Midbrain (tissue), 1 donor: ENCODE results near the gene IGSF9B.
"Not testable (repeated sequence)": the region's sequence is repeated elsewhere in the genome, so short reads cannot be mapped to it uniquely, and the experiment has no call there.

Experiments
- DNase-seq: peaks from one replicate; lab custom pipeline; 2025; lab: John Stamatoyannopoulos, UW

IGSF9B gene, protein sequence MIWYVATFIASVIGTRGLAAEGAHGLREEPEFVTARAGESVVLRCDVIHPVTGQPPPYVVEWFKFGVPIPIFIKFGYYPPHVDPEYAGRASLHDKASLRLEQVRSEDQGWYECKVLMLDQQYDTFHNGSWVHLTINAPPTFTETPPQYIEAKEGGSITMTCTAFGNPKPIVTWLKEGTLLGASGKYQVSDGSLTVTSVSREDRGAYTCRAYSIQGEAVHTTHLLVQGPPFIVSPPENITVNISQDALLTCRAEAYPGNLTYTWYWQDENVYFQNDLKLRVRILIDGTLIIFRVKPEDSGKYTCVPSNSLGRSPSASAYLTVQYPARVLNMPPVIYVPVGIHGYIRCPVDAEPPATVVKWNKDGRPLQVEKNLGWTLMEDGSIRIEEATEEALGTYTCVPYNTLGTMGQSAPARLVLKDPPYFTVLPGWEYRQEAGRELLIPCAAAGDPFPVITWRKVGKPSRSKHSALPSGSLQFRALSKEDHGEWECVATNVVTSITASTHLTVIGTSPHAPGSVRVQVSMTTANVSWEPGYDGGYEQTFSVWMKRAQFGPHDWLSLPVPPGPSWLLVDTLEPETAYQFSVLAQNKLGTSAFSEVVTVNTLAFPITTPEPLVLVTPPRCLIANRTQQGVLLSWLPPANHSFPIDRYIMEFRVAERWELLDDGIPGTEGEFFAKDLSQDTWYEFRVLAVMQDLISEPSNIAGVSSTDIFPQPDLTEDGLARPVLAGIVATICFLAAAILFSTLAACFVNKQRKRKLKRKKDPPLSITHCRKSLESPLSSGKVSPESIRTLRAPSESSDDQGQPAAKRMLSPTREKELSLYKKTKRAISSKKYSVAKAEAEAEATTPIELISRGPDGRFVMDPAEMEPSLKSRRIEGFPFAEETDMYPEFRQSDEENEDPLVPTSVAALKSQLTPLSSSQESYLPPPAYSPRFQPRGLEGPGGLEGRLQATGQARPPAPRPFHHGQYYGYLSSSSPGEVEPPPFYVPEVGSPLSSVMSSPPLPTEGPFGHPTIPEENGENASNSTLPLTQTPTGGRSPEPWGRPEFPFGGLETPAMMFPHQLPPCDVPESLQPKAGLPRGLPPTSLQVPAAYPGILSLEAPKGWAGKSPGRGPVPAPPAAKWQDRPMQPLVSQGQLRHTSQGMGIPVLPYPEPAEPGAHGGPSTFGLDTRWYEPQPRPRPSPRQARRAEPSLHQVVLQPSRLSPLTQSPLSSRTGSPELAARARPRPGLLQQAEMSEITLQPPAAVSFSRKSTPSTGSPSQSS (N-terminal part only)

DNA sequence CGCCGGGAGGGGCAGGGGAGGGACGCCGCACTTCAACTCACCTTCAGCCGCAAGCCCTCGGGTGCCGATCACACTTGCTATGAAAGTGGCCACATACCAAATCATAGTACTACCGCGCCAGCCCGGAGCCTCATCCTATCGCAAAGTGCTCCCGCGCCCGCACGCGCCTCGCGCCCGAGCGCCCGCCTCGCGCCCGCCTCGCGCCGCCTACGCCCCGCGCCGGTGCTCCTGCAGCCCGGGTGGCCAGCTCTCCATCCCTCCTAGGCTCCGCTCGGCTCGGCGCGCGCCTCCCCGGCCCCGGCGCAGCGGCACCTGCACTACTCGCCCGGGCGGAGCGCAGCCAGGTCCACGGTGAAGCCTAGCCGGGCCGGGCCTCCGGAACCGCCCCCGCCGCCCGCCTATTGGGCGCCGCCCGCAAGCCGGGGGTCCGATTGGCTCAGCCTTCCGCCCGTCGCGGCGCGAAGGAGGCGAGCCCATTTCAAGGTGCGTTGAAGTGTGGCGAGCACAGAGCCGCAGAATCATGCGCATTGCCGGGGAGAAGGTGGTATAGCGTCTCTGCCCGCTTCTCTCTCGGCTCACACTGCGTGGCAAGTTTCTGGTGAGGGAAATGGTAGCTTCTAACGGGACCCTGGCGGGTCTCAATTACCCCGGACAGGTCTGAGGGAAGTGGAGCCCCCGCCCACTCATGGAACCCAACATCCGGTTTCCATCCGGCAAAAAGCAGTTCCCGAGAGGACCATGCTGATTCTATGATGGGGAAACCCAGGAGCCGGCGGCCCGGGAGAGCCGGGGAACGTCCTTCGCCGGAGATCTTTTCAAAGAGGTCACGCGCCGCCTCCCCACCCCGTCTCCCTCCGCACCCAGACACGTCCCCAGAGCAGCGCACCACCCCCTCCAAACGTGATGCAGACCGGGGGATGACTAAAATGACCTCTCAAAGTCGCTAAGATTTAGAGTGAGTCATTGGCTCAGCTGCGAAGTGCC is at the start of gene IGSF9B:
IGSF9B (minus strand) TSS at position 319 of the 984 bp plus-strand sequence; CDS start at position 105, 214 bp downstream.
- DNase-seq: peak; percentile 86

DNA sequence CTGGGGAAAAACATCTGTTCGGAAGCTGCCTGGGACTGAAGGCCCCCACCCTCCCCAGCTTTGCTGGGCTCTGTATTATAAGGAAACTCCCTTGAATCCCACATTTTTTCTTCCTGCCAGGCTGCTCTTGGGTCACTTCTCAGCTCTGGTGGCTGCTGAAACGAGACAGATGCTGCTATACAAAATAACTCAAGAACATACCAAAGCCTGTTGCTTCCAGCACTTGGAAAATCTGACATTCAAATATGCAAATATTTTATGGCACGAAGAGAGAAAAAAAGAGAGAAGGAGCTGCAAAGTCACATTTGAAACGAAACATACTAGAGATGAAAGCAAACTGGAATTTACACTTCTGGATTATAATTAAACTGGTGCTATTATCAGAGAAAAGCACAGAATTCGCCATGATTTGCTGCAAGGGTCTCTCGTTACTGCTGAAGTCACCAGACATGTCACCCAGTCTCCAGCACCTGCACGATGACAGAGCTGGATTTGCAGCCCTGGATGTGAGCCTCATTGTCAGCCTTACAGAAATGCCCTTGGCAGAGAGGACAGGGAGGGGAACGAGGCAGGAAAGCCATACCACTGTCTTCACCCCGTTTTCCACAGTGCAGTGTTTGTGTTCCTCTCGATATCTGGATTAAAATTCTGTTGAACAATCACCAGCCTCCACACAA is 47.9 kb upstream of the IGSF9B start:
- no peak for DNase-seq

DNA sequence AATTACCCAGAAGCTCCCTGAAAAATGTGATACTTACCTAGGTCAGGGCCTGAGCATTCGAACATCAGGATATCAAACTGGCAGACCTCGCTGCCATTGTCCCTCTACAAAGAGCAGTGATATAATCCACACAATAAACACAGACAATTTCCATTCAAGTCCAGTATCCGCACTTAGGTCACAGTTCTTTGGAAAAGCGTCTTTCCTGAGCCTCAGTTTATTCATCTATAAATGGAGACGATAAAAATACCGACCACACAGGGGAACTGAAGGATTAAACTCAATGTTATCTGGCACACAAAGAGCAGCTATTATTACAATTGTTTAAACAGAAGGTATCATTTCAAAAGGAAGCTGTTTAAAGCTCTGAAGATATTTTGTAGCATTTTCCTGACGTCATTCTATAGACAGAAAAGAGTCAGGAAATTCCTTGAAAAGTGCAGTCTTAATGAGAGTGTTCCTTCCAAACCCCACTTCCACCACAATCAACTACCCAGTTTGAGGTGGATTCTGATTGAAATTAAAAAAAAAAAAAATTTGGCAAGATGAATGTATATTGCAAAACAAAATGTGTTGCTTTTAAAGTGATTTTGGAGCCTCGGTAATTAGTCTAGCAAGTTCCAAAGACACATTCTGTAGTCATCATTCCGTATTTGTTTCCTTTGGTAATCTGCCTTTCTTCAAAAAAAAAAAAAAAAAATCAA is 47.2 kb upstream of the IGSF9B start:
- DNase-seq: no peak

DNA sequence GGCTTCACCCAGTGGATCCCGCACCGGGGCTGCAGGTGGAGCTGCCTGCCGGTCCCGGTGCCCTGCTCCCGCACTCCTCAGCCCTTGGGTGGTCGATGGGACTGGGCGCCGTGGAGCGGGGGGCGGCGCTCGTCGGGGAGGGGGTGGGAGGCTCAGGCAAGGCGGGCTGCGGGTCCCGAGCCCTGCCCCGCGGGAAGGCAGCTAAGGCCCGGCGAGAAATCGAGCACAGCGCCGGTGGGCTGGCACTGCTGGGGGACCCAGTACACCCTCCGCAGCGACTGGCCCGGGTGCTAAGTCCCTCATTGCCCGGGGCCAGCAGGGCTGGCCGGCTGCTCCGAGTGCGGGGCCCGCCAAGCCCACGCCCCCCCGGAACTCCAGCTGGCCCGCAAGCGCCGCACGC is 46.1 kb upstream of the IGSF9B start:
- not testable (repeated sequence) for DNase-seq

DNA sequence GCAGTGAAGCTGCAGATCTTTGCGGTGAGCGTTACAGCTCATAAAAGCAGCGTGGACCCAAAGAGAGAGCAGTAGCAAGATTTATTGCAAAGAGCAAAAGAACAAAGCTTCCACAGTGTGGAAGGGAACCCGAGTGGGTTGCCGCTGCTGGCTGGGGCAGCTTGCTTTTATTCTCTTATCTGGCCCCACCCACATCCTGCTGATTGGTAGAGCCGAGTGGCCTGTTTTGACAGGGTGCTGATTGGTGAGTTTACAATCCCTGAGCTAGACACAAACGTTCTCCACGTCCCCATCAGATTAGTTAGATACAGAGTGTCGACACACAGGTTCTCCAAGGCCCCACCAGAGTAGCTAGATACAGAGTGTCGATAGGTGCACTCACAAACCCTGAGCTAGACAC is 45.6 kb upstream of the IGSF9B start:
- not testable (repeated sequence) for DNase-seq

DNA sequence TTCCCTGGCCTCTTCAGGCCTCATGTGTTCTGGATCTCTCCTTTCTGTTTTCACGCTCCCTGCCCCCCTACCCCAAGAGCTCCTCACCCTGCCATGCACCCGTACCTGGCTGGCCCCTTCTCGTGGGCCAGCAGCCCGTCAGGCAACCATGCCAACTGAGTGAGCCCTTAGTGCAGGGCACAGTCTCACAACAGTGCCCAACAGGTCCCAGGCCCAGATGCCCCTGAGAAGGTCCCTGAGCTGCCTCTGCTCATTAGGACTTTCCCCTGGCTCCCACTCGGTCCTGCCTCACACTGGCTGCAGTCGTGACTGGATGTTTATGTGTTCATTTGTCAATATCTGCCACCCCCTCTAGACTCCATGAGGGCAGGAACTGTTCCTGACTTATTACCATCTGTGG is 44.8 kb upstream of the IGSF9B start:
- DNase-seq: no peak

DNA sequence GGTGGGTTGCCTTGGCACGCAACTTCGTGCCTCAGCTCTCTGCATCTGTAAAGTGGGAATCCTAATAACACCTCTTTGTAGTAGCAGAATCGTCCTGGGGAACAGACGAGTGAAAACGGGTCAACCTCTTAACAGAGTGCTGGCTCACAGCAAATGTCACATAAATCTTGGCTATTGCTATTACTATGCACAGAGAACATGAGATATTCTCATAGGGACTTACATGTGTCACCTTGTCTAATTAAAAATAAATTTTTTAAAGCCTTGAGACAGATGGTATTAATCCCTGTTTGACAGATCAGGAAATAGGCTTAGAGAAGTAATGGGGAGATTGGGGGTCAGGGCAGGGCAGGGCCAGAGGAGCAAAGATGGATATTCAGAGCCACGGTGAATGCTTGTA is 44.3 kb upstream of the IGSF9B start:
- no peak for DNase-seq

DNA sequence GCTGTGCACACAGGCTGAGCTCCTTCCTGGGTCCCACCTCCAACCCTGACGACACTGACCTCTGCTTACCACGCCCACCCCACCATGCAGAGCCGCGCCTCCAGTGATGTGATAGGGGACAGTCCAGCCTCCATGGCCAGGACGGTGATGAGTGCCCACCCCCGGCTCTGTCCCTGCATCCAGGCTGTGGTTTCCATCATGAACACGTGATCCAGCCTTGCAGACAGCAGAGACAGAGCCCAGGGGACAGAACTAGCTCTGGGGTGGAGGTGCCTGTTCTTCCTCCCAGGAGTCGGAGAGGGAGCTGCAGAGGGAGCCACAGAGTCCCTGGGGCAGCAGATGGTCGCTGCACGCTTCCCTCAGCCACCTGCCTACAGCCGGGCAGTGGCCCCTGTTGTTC is 42.6 kb upstream of the IGSF9B start:
- no peak for DNase-seq

DNA sequence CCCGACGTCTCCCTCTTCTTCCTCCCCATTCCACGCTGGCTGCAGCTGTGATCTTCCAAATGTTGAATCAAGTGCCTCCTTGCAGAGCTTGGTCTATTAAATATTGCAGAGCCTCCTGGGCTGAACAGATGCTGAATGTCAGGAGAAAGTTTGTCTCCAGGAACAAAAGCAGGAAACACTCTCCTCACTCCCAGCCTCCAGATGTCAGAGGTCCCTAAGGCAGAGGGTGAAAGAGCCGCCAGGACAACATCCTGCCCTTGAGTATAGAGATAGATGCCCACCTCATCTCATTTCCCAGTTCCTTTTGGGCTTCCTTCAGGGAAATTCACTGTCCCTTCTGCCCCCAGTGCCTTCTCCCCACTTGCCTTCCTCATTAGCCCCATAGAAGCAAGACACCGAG is 40.8 kb upstream of the IGSF9B start:
- no peak for DNase-seq

DNA sequence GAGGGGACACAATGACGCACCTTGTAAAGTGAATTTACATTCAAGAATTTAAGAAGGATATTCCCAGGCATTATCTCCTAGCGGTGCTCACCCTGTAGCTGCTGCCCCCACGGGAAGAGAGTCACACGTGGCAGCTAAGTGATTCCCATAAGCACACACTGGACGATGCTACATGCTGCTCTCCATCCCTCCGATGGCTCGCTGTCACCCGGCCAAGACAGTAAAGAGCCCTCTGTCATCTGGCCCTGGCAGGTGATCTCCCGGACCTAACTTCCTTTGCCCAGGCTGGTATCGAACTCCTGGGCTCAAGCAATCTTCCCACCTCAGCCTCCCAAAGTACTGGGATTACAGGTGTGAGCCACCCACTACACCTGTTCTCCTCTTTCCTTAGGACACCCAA is 39.9 kb upstream of the IGSF9B start:
- DNase-seq: no peak

DNA sequence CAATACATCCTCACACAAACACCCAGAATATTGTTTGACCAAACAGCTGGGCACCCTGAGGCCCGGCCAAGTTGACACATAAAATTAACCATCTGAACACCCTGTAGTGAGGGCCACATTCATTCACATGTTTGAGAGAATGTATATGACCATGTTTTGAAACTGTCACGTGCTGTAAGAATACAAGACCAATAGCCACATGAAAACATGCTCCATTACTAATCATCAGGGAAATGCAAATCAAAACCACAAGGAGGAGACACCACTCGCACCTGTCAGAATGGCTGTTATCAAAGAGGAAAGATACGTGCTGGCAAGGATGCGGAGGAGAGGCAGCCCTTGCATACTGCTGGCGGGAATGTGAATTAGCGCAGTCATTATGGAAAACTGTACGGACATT is 38.3 kb upstream of the IGSF9B start:
- DNase-seq: no peak

DNA sequence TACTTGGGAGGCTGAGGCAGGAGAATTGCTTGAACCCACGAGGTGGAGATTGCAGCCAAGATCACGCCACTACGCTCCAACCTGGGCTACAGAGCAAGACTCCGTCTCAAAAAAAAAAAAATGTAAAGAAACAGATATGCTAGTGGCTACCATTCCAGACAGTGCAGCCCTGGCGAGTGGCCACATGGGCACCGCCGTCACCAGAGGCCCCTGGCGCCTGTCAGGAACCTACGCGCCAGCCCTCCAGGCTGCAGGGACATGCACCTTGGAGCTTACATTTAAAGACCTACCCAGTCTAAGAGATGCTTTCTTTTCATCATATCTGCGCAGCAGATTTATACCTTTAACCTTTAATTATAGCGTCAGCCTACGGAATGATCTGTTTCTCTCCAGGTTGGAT is 37.2 kb upstream of the IGSF9B start:
- no peak for DNase-seq

DNA sequence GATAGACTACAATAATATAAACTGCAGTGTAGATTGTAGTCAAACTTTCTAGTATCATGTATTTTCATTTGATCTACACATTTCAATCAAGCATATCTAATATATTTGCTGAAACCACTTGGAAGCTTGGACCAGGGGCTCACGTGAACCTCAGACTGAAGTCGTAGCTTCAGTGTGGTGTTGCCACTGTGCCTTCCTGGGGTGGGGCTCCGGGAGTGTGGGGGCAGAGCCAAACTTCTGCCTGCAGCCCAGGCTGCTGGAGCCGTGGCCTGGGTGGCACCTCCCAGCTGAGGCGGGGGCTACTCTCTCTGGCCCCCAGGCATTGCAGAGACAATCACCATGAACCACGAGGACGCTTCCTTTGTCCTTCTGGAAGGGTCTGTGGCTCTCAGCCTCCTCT is 36.3 kb upstream of the IGSF9B start:
- no peak for DNase-seq

DNA sequence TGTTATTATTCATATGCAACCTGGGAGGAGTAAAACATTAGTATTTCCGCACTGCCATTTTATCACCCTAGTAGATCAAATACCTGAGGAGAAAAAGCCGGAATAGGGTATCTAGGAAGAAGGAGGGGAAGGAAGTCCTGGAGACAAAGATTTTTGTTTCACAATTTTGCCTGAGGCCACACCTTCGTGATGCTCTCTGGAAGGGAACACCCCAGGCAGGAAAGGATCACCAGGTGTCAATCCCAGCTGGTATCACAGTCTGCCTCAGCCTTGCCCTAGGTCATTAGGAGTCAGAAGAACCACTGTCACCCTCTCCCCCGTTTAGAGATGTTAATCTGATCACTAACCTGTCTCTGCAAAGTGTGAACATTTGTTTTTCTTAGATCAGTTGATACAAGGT is 35.4 kb upstream of the IGSF9B start:
- no peak for DNase-seq

DNA sequence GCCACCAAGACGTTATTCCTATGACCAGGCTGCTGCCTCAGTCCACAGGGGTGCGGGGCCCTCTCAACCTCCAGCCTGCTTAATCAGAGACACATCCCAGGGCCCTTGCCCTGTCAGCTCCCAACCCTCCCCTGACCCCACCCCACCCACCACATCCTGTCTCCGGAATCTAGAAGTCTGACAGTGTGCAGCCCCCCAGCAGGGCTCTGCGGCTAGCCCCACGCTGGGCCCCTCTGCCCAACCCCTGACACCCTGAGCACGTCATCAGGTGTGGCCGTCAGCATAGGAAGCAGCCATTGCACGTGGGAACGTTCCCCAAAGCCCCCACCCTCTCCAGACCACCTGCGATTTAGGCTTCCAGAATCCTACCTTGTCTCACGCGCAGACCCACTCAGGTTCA is 34.3 kb upstream of the IGSF9B start:
- DNase-seq: no peak

DNA sequence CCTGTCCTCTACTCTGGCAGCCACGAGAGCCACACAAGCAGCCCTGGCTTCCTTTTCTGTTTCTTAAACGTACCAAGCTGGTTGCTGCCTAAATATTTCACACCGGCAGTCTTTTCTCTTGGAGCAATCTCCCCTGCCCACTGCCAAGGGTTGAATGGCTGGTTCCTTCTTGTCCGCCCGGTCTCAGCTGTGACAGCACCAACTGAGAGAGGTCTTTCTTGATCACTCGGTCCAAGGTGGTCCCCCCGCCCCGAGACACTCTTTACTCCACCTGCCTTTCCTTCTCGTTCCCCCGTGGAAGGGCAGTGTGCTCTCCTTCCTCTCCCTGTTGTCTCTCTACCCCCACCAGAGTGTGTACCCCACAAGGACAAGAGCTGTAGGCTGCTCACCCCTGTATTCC is 33.7 kb upstream of the IGSF9B start:
- no peak for DNase-seq

DNA sequence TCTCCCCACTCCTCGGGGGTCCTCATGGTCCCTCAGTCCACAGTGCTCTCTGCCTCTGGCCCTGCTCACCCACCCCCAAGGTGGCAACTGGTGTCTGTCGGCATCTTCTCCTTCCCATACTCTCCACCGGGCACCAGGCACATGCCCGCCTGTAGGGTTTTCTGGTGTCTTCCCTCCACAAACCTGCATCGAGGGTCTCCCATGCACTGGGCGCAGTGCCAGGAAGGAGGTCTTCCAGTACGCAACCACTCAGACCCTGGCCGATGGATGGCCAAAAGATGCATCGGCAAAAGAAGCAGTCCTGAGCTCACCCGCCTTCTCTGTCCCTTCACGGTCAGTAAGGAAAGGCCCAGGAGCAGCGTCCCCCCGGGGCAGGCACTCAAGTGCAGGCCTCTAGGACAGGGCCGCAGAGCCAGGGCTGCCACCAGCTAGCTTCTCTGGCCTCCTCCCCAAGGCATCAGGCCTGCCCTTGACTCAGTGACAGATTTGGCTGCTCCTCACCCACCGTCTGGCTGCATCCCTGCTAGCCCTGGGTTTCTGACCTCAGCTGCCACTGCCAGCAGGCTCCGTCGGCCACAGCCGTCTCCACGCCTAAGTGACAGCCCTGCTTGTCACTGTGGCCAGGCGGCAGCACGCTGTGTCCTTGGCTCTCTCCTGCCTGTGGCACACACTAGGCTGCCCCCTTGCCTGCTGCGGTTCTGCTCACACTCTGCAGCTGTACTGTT is 32.1 kb upstream of the IGSF9B start:
- DNase-seq: no peak

DNA sequence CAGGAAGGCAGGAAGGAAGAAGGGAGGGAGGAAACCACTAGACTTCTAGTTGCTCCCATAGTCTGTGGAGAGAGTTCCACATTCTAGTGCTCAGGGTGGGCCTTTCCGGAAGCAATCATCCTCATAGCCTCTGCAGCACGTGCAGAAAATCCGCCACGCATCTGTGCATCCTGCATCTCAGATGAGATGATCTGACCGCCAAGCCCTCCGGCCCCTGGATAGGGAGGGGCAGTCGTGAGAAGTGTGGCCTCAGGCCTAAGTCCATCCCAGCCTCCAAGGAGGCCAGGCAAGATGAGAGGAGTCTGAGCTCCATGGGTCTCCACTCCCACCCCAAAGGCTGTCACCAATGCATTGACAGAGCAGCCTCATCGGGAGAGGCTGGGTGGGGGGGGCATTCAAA is 30.4 kb upstream of the IGSF9B start:
- no peak for DNase-seq
